CD4-positive, alpha-beta memory T cell (primary cell): Measurements from ENCODE around the gene ZMIZ2. TPM values are rescaled to one million over a fixed set of nuclear protein-coding genes. Genes with fewer than 3 reads are reported as not detected.
A peak's percentile ranks its signal among the peaks of the same experiment; 100 is the strongest.
"Not testable (repeated sequence)": the region's sequence is repeated elsewhere in the genome, so short reads cannot be mapped to it uniquely, and the experiment has no call there.

ENCODE experiments used
- CTCF ChIA-PET: fragments of 350-600 bp; sonication (Branson Sonifier 250); formaldehyde crosslinking; loops from one replicate; lab custom pipeline; 2021; ENCODE audit warnings: inconsistent platforms; ENCODE audit not compliant: partially characterized antibody; lab: Charles Lee
- POLR2A ChIA-PET: fragments of 350-600 bp; sonication (Branson Sonifier 250); formaldehyde crosslinking; loops from one replicate; lab custom pipeline; 2021; ENCODE audit not compliant: partially characterized antibody; lab: Charles Lee
- DNase-seq, 5 donors: peaks; one replicate each; pipeline versions ENCODE4 v3.0.0 to v3.0.0-alpha.2; 2020 to 2022; ENCODE audit warnings: mixed read lengths in 1 of 5
- H3K27ac ChIP-seq: one replicate; pipeline ENCODE4 v1.7.0; 2013; ENCODE audit warnings: low read depth, low read length
- H3K27me3 ChIP-seq: 2 replicates; pipeline ENCODE4 v1.7.0; 2013; ENCODE audit warnings: mild to moderate bottlenecking, low read length, moderate library complexity; ENCODE audit not compliant: insufficient read depth
- H3K36me3 ChIP-seq: 2 replicates; pipeline ENCODE4 v1.7.0; 2013; ENCODE audit warnings: mild to moderate bottlenecking, low read length, moderate library complexity; ENCODE audit not compliant: insufficient read depth
- H3K4me1 ChIP-seq: 2 replicates; pipeline ENCODE4 v1.7.0; 2013; ENCODE audit warnings: mild to moderate bottlenecking, low read length, moderate library complexity; ENCODE audit not compliant: insufficient read depth
- H3K4me3 ChIP-seq, 2 donors: one replicate each; pipeline ENCODE4 v1.7.0; 2013; ENCODE audit warnings: low read length in 2 of 2, mild to moderate bottlenecking in 1 of 2
- H3K9me3 ChIP-seq, 2 donors: one replicate each; pipeline ENCODE4 v1.7.0; 2013; ENCODE audit warnings: low read length in 2 of 2, control low read depth in 1 of 2; ENCODE audit not compliant: control insufficient read depth in 1 of 2
- H3K27ac Mint-ChIP-seq, 7 donors: one replicate each; pipeline ENCODE4 v1.8.0; 2020 to 2021; ENCODE audit warnings: mixed read lengths in 7 of 7, mild to moderate bottlenecking in 6 of 7, inconsistent platforms in 3 of 7, moderate library complexity in 3 of 7
- H3K27me3 Mint-ChIP-seq, 2 donors: one replicate each; pipeline ENCODE4 v1.8.0; 2020 to 2021; ENCODE audit warnings: mixed read lengths in 2 of 2
- H3K36me3 Mint-ChIP-seq, 2 donors: one replicate each; pipeline ENCODE4 v1.8.0; 2020 to 2021; ENCODE audit warnings: mixed read lengths in 2 of 2, inconsistent platforms in 1 of 2, mild to moderate bottlenecking in 1 of 2
- H3K4me1 Mint-ChIP-seq, 4 donors: one replicate each; pipeline ENCODE4 v1.8.0; 2020 to 2021; ENCODE audit warnings: mixed read lengths in 4 of 4, mild to moderate bottlenecking in 1 of 4
- H3K4me3 Mint-ChIP-seq, 8 donors: one replicate each; pipeline ENCODE4 v1.8.0; 2020 to 2021; ENCODE audit warnings: mixed read lengths in 8 of 8, mild to moderate bottlenecking in 7 of 8, moderate library complexity in 6 of 8, inconsistent platforms in 3 of 8
- H3K9me3 Mint-ChIP-seq, 8 donors: one replicate each; pipeline ENCODE4 v1.8.0; 2020 to 2021; ENCODE audit warnings: mixed read lengths in 8 of 8, mild to moderate bottlenecking in 5 of 8, inconsistent platforms in 3 of 8, moderate library complexity in 1 of 8
- intact Hi-C: fragments of 100-400 bp; cut with micrococcal nuclease; formaldehyde crosslinking; loops from one replicate; pipeline ENCODE4 v1.15.1; 2023
- polyA plus RNA-seq, 2 donors: library from polyadenylated mRNA; unstranded; fragments of 300-500 nt; fragmentation: Illumina TruSeq; gene quantifications; one replicate each; pipeline ENCODE4 v1.2.3, GENCODE V29; 2021
- total RNA-seq, 2 experiments: library from RNA; stranded (reverse); gene quantifications; one replicate each; pipeline ENCODE4 v1.2.3, GENCODE V29; 2021

The ZMIZ2 gene
- total RNA-seq (100 to 1,000 TPM; 169 to 170 TPM), polyA plus RNA-seq (10 to 100 TPM in 1 of 2 donors, 1 to 10 TPM in 1; 1.1 to 12.1 TPM)

DNA sequence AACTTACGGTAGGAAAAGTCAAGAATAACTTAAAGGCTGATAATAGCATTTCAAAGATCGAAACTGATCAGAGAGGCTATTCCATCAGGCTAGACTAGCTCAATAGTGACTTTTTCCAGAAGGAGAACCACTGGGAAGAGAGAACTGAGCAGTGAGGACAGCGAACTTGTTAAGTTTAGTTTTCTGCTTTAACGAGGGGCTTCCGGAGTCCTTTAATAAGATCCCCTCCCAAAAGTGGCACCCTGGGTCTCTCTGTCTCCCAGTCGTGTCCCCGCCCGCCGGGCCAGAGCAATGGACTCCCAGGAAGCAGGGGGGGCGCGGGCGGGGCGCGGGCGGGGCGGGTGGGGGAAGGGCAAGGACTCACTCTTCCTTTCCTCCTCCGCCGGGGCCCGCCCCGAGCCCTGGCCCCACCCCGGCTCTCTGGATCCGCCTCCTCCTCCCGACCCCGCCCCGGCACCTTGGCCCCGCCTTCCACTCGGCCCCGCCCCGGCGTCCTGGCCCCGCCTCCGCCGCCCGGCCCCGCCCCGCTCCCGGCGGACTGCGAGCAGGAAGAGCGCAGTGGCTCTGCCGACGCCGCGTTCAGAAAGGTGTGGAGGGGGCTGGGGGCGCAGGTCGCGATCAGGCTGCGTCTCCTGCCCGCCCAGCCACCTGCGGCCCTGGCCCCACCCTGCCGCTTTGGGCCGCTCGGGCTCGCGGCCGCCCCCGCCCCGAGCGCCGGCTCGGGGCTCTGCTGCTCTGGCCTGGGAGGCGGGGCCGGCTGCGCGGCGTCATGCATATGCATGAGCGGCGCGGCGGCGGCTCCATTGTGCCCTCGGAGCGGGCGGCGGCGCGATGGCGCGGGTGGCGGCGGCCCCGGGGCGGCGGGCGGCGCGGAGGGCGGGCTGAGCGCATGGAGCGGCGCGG is at the start of gene ZMIZ2:
TSS of gene ZMIZ2 (plus strand) at position 803 of the 903 bp plus-strand sequence. CDS start 7,403 bp downstream, outside the sequence.
- ChIA-PET CTCF (interaction anchor here (0.6 to 1.0 kb wide), 2 partner anchors 27 to 183 kb away, joined by 3 read pairs; no protein-coding TSS in a partner anchor), POLR2A (interaction anchor here (0.7 to 4.1 kb wide), 21 partner anchors 9 to 547 kb away, joined by 3 to 25 read pairs (median 5); partner anchors contain the start of genes DDX56, H2AZ2, OGDH and PPIA)
- H3K4me1 ChIP-seq, result peaks cover 44% of the 10 kb centered on the region
- no peaks in the 10 kb centered on the region for H3K36me3 ChIP-seq
- intact Hi-C loops, result loop anchor here (1.0 to 5.0 kb wide), 7 partner anchors 48 to 239 kb away; partner anchors contain the start of genes DDX56, OGDH, PPIA and TMED4
- H3K4me3 Mint-ChIP-seq, result peak within 1 kb of the TSS; percentile 80 to 95 (median 86)
- peak within 1 kb of the TSS; percentile 89 to 98 (median 96) for H3K27ac Mint-ChIP-seq
- DNase-seq, result peak; percentile 88 to 98 (median 92)
- H3K4me1 Mint-ChIP-seq, result peaks cover 33 to 51% (median 38%) of the 10 kb centered on the region in 4 donors
- H3K9me3 ChIP-seq, result no peaks in the 10 kb centered on the region
- H3K27me3 ChIP-seq, result no peaks in the 10 kb centered on the region
- H3K27ac ChIP-seq, result peak within 1 kb of the TSS; percentile 90
- peak within 1 kb of the TSS; percentile 44 to 78 for H3K4me3 ChIP-seq
- H3K36me3 Mint-ChIP-seq, result peaks cover 0 to 22% of the 10 kb centered on the region in 2 donors
- H3K27me3 Mint-ChIP-seq, result no peaks in the 10 kb centered on the region
- H3K9me3 Mint-ChIP-seq, result no peaks in the 10 kb centered on the region

- H3K4me1 ChIP-seq, H3K4me3 Mint-ChIP-seq, H3K9me3 Mint-ChIP-seq, H3K9me3 ChIP-seq, H3K27me3 Mint-ChIP-seq, H3K4me1 Mint-ChIP-seq, POLR2A ChIA-PET, H3K27me3 ChIP-seq, H3K27ac ChIP-seq, DNase-seq, intact Hi-C loops, H3K4me3 ChIP-seq: not testable (repeated sequence)
- peaks cover 65% of the 10 kb centered on the region for H3K36me3 ChIP-seq
- Mint-ChIP-seq H3K36me3 (peaks cover 62 to 72% of the 10 kb centered on the region in 2 donors), H3K27ac (peak overlapping the region in 5 of 7 donors; percentile 18 to 89 (median 71))
- CTCF ChIA-PET, result interaction anchor here (0.6 kb wide), 1 partner anchor 159 kb away, joined by 4 read pairs; no protein-coding TSS in a partner anchor
These were observed 49.0 kb upstream of the ZMIZ2 start for GRCh38 chr7:44699598-44699997.

DNA sequence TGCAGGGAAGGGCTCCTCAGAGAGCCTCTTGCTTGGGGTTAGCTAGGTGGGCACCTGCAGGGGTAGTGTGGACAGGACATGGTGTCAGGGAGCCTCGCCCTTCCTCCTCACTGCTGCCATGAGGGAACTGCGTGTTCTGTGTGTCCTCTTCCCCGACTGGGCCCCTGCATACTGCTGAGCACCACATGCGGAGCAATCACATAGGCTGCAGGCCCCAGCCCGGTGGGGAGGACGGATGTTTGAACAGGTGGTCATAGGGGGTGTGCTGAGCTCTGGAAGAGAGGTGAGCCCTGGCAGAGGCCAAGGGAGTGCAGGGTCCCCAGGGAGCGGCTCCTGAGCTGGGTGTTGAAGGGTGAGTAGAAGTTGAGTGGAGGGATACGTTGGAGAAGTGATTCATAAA is 48.3 kb upstream of the ZMIZ2 start:
- Histone ChIP-seq H3K9me3 (no peaks in the 10 kb centered on the region), H3K27ac (no peak overlapping the region), H3K4me3 (no peak overlapping the region), H3K4me1 (no peaks in the 10 kb centered on the region), H3K27me3 (no peaks in the 10 kb centered on the region), H3K36me3 (peaks cover 60% of the 10 kb centered on the region)
- intact Hi-C loops, result loop anchor here (5.0 to 10.0 kb wide), 2 partner anchors 94 to 147 kb away; partner anchors contain the start of genes H2AZ2 and PPIA
- CTCF ChIA-PET, result no interaction called here
- Mint-ChIP-seq H3K27ac (peak overlapping the region in 2 of 7 donors; percentile 17 to 72), H3K4me1 (no peaks in the 10 kb centered on the region), H3K27me3 (no peaks in the 10 kb centered on the region), H3K36me3 (peaks cover 61 to 71% of the 10 kb centered on the region in 2 donors), H3K4me3 (no peak overlapping the region), H3K9me3 (peaks cover 0 to 2% (median 0%) of the 10 kb centered on the region in 8 donors)
- no peak for DNase-seq
- POLR2A ChIA-PET, result no interaction called here

GRCh38 chr7:44703391-44703790 is 45.3 kb upstream of the ZMIZ2 start:
- POLR2A ChIA-PET, H3K4me1 ChIP-seq, H3K4me1 Mint-ChIP-seq, H3K4me3 ChIP-seq, CTCF ChIA-PET, H3K27me3 ChIP-seq, H3K27ac Mint-ChIP-seq, H3K4me3 Mint-ChIP-seq, DNase-seq, H3K27me3 Mint-ChIP-seq, H3K27ac ChIP-seq, H3K9me3 Mint-ChIP-seq, H3K9me3 ChIP-seq: not testable (repeated sequence)
- intact Hi-C loops, result loop anchor here (5.0 to 10.0 kb wide), 2 partner anchors 91 to 144 kb away; partner anchors contain the start of genes H2AZ2 and PPIA
- peaks cover 45 to 67% of the 10 kb centered on the region in 2 donors for H3K36me3 Mint-ChIP-seq
- peaks cover 45% of the 10 kb centered on the region for H3K36me3 ChIP-seq

DNA sequence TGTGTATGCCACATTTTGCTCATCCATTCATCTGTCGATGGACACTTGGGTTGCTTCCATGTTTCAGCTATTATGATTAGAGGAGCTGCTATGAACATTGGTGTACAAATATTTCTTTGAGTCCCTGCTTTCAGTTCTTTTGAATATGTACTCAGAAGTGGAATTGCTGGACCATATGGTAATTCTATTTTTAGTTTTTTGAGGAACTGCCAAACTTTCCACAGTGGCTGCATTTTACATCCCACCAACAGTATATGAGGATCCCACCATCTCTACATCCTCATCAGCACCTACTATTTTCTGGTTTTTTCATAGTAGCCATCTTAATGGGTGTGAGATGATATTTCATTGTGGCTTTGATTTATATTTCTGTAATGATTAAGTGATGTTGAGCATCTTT is 44.7 kb upstream of the ZMIZ2 start:
- Histone ChIP-seq H3K4me1 (no peaks in the 10 kb centered on the region), H3K4me3 (no peak overlapping the region), H3K36me3 (peaks cover 48% of the 10 kb centered on the region), H3K9me3 (no peaks in the 10 kb centered on the region), H3K27me3 (no peaks in the 10 kb centered on the region), H3K27ac (no peak overlapping the region)
- POLR2A ChIA-PET, result no interaction called here
- no peak for DNase-seq
- intact Hi-C loops, result loop anchor here (5.0 to 10.0 kb wide), 2 partner anchors 91 to 143 kb away; partner anchors contain the start of genes H2AZ2 and PPIA
- Mint-ChIP-seq H3K27ac (peak overlapping the region in 1 of 7 donors; percentile 17), H3K36me3 (peaks cover 45 to 70% of the 10 kb centered on the region in 2 donors), H3K4me1 (no peaks in the 10 kb centered on the region), H3K27me3 (no peaks in the 10 kb centered on the region), H3K4me3 (no peak overlapping the region), H3K9me3 (peaks cover 0 to 2% (median 0%) of the 10 kb centered on the region in 8 donors)
- CTCF ChIA-PET, result no interaction called here

- H3K36me3 ChIP-seq, result peaks cover 42% of the 10 kb centered on the region
- POLR2A ChIA-PET, result no interaction called here
These were observed 43.2 kb upstream of the ZMIZ2 start for GRCh38 chr7:44705434-44705833.

More at GRCh38 chr7:44705434-44705833, 43.2 kb upstream of the ZMIZ2 start:
- CTCF ChIA-PET, result no interaction called here
- intact Hi-C loops, result loop anchor here (10.0 kb wide), 1 partner anchor 89 kb away; the partner anchor contains the start of gene PPIA
- H3K27me3 ChIP-seq, result no peaks in the 10 kb centered on the region
- H3K4me3 ChIP-seq, result no peak overlapping the region
- H3K4me3 Mint-ChIP-seq, result no peak overlapping the region
- no peaks in the 10 kb centered on the region for H3K9me3 ChIP-seq
- no peaks in the 10 kb centered on the region for H3K27me3 Mint-ChIP-seq
- DNase-seq, result no peak
- peaks cover 1 to 3% (median 1%) of the 10 kb centered on the region in 4 donors for H3K4me1 Mint-ChIP-seq
- H3K27ac ChIP-seq, result no peak overlapping the region
- H3K27ac Mint-ChIP-seq, result peak overlapping the region in 2 of 7 donors; percentile 13 to 65
- H3K9me3 Mint-ChIP-seq, result peaks cover 0 to 2% (median 0%) of the 10 kb centered on the region in 8 donors
- peaks cover 41 to 65% of the 10 kb centered on the region in 2 donors for H3K36me3 Mint-ChIP-seq
- H3K4me1 ChIP-seq, result no peaks in the 10 kb centered on the region
